Measurements from ENCODE around the gene TWIST2. TPM values are rescaled to one million over a fixed set of nuclear protein-coding genes. Genes with fewer than 3 reads are reported as not detected.

The TWIST2 gene
- total and polyA plus RNA-seq, 2 donors from 2014 or later: 0.56 to 1.4 TPM

DNA sequence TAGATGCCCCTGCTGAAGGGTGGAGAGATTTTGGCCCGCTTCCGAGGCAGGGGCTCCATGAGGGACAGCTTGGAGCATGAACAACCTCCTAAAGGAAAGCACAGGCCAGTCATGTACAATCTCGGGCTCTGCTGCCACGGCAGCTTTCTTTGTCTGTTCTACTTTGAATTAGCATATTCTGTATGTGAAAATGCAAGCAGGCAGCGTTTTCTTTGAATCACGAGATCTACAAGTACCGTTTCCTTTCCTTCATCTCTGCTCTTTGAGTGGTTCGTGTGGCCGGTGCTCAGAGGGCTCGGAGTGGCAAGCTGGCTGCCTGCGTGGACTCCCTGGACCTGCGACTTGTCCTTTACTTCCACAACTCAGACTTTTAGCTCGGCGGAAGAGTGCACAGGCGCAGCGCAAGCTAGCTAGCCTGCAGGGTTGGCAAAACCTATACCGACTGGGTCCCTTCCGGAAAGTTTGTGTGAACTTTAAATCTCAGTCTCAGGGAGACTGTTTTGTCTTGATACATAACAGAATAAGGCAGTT is 6.9 kb downstream of the TWIST2 start:
- Histone ChIP-seq H3K4me3 (ENCODE audit: low read length in 3 of 3) (no peak overlapping the region), H3K4me1 (ENCODE audit: control insufficient read depth in 2 of 3, insufficient read depth in 2 of 3, low read depth in 1 of 3, low read length in 3 of 3) (no peaks in the 10 kb centered on the region), H3K36me3 (ENCODE audit: control insufficient read depth in 2 of 3, insufficient read depth in 3 of 3, low read length in 3 of 3) (no peaks in the 10 kb centered on the region), H3K9ac (ENCODE audit: low read length in 3 of 3) (no peak overlapping the region), H3K9me3 (ENCODE audit: control insufficient read depth in 2 of 3, insufficient read depth in 1 of 3, low read length in 3 of 3) (no peaks in the 10 kb centered on the region), H3K27me3 (ENCODE audit: control insufficient read depth, insufficient read depth, low read length) (peaks cover 9% of the 10 kb centered on the region), H3K27ac (ENCODE audit: low read depth in 2 of 2, low read length in 2 of 2) (no peak overlapping the region)
- DNase-seq (no peak), FAIRE-seq (no peak)
- TF ChIP-seq, protein P1, sequence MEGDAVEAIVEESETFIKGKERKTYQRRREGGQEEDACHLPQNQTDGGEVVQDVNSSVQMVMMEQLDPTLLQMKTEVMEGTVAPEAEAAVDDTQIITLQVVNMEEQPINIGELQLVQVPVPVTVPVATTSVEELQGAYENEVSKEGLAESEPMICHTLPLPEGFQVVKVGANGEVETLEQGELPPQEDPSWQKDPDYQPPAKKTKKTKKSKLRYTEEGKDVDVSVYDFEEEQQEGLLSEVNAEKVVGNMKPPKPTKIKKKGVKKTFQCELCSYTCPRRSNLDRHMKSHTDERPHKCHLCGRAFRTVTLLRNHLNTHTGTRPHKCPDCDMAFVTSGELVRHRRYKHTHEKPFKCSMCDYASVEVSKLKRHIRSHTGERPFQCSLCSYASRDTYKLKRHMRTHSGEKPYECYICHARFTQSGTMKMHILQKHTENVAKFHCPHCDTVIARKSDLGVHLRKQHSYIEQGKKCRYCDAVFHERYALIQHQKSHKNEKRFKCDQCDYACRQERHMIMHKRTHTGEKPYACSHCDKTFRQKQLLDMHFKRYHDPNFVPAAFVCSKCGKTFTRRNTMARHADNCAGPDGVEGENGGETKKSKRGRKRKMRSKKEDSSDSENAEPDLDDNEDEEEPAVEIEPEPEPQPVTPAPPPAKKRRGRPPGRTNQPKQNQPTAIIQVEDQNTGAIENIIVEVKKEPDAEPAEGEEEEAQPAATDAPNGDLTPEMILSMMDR (IDR thresholded peaks at IDR 0.05; ENCODE audit: borderline replicate concordance, extremely low read depth, insufficient read depth): no peak
- intact Hi-C loops (cut with DNase I): no loop called here

DNA sequence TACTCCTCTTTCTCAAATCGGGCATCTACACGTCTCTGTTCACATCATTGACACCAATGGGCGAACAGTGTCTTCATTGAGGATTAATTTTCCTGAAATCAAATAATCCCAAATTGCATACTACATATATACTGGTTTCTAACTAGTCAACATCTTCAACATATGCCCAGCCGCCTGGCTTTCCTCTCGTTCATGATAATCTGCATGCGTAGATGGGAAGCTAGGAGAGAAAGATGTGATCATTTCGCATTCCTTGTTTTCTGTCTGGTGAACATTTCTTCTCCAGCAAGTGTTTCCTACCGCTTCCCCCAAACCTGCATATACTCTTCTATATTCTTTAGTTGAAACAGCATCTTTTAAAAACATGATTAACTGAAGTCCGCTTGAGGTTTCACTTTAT is 7.4 kb downstream of the TWIST2 start:
- Histone ChIP-seq H3K27me3 (ENCODE audit: control insufficient read depth, insufficient read depth, low read length) (peaks cover 5% of the 10 kb centered on the region), H3K9ac (ENCODE audit: low read length in 3 of 3) (no peak overlapping the region), H3K36me3 (ENCODE audit: control insufficient read depth in 2 of 3, insufficient read depth in 3 of 3, low read length in 3 of 3) (no peaks in the 10 kb centered on the region), H3K27ac (ENCODE audit: low read depth in 2 of 2, low read length in 2 of 2) (no peak overlapping the region), H3K4me1 (ENCODE audit: control insufficient read depth in 2 of 3, insufficient read depth in 2 of 3, low read depth in 1 of 3, low read length in 3 of 3) (no peaks in the 10 kb centered on the region), H3K9me3 (ENCODE audit: control insufficient read depth in 2 of 3, insufficient read depth in 1 of 3, low read length in 3 of 3) (no peaks in the 10 kb centered on the region), H3K4me3 (ENCODE audit: low read length in 3 of 3) (no peak overlapping the region)
- intact Hi-C loops (cut with DNase I): no loop called here
- no peak for FAIRE-seq
- no peak for DNase-seq
- TF ChIP-seq, protein P1 (IDR thresholded peaks at IDR 0.05; ENCODE audit: borderline replicate concordance, extremely low read depth, insufficient read depth): no peak

DNA sequence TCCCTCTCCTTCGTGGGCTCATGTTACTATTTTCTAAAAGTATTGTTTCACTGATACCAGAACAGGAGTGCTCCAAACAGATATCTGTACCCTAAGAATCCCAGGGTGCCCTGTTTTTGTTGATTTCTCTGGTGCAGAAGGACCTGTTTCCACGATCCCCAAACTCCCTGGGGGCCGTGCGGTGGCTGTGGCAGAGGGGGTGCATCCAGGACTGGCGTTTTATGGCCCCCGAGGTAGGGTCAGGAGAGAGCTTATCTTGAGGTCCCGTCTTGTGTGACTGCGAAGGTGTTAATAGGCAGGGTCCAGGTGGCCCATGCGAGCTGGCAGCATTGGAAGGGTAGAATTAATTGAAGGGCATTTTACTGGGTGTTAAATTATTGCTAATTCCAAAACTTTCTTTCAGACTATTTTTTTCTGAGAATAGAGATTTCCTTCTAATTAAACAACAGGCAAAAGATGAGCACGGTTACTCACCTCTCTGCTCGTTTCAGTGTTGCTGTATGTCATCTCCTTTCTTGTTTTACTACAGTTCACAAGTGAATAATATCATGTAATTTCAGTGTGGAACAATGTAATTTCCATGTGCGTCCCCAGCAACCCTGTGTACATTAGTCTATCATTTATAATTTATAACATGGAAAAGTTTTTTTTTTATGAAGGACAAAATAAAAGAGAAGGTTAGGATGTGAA is 8.2 kb downstream of the TWIST2 start:
- H3K27me3 ChIP-seq (ENCODE audit: control insufficient read depth, insufficient read depth, low read length): peaks cover 4% of the 10 kb centered on the region
- no peaks in the 10 kb centered on the region for H3K4me1 ChIP-seq (ENCODE audit: control insufficient read depth in 2 of 3, insufficient read depth in 2 of 3, low read depth in 1 of 3, low read length in 3 of 3)
- H3K9me3 ChIP-seq (ENCODE audit: control insufficient read depth in 2 of 3, insufficient read depth in 1 of 3, low read length in 3 of 3): no peaks in the 10 kb centered on the region
- H3K9ac ChIP-seq (ENCODE audit: low read length in 3 of 3): no peak overlapping the region
- no peak overlapping the region for H3K4me3 ChIP-seq (ENCODE audit: low read length in 3 of 3)
- TF ChIP-seq, protein P1 (IDR thresholded peaks at IDR 0.05; ENCODE audit: borderline replicate concordance, extremely low read depth, insufficient read depth): no peak
- FAIRE-seq (no peak), DNase-seq (no peak)
- H3K27ac ChIP-seq (ENCODE audit: low read depth in 2 of 2, low read length in 2 of 2): no peak overlapping the region
- H3K36me3 ChIP-seq (ENCODE audit: control insufficient read depth in 2 of 3, insufficient read depth in 3 of 3, low read length in 3 of 3): no peaks in the 10 kb centered on the region
- intact Hi-C loops (cut with DNase I): no loop called here
